Uterus (tissue), 4 donors: ENCODE results near the gene NAV2. TPM values are rescaled to one million over a fixed set of nuclear protein-coding genes. Genes with fewer than 3 reads are reported as not detected.

Experiments
- DNase-seq, 2 donors: peaks; one replicate each; pipeline ENCODE4 v3.0.0-alpha.2; 2019 to 2020
- H3K27ac ChIP-seq, 2 donors: fragments of 200-600 bp; sonication (generic); 1 replicate in 1 of 2; 2 replicates in 1 of 2; pipeline ENCODE4 v1.5.1; 2016 to 2018
- H3K27me3 ChIP-seq, 2 donors: fragments of 200-600 bp; sonication (generic); one replicate each; pipeline ENCODE4 v1.5.1; 2018 to 2019; ENCODE audit warnings: control low read depth in 1 of 2
- H3K36me3 ChIP-seq, 2 donors: fragments of 200-600 bp; sonication (generic); one replicate each; pipeline ENCODE4 v1.5.1; 2019; ENCODE audit warnings: control low read depth in 1 of 2
- H3K4me1 ChIP-seq, 2 donors: fragments of 200-600 bp; sonication (generic); one replicate each; pipeline ENCODE4 v1.5.1; 2018 to 2019; ENCODE audit warnings: control low read depth in 1 of 2
- H3K4me3 ChIP-seq, 2 donors: fragments of 200-600 bp; sonication (generic); 1 replicate in 1 of 2; 2 replicates in 1 of 2; pipeline ENCODE4 v1.5.1; 2018 to 2019; ENCODE audit warnings: mild to moderate bottlenecking in 1 of 2
- H3K9me3 ChIP-seq, 2 donors: fragments of 200-600 bp; sonication (generic); one replicate each; pipeline ENCODE4 v1.5.1; 2019; ENCODE audit warnings: control low read depth in 1 of 2
- POLR2A ChIP-seq, 2 donors: fragments of 450-650 bp; IDR thresholded peaks; one replicate each; pipeline ENCODE4 v1.6.1; 2016; ENCODE audit warnings: antibody characterized with exemption in 2 of 2, mild to moderate bottlenecking in 1 of 2, moderate library complexity in 1 of 2
- intact Hi-C: fragments of 100-400 bp; cut with DNase I; formaldehyde crosslinking; loops from one replicate; pipeline ENCODE4 v1.15.1; 2023; ENCODE audit warnings: low total_unique reads
- total RNA-seq, 4 donors: library from RNA; depleted of rRNA in 3 of 4; stranded (reverse); fragments of >200 nt in 3 of 4; gene quantifications; one replicate each; pipeline versions ENCODE4 v1.1.0 to v1.2.4, GENCODE V29; 2014 to 2023
- TF ChIP-seq, protein P1 (sequence below), 4 experiments: fragments of 200-600 bp in 2 of 4; fragments of 450-650 bp in 2 of 4; sonication (generic) in 2 of 4; IDR thresholded peaks; one replicate each; pipeline ENCODE4 v1.5.1; 2016 to 2019; ENCODE audit warnings: antibody characterized with exemption in 4 of 4, mild to moderate bottlenecking in 2 of 4, moderate library complexity in 1 of 4
- donor health status: DM: yes; HTN: yes; CAD: no.

Gene NAV2
- total RNA-seq, 4 donors from 2014 or later = 2.6 to 31.6 (median 5.7) TPM

DNA sequence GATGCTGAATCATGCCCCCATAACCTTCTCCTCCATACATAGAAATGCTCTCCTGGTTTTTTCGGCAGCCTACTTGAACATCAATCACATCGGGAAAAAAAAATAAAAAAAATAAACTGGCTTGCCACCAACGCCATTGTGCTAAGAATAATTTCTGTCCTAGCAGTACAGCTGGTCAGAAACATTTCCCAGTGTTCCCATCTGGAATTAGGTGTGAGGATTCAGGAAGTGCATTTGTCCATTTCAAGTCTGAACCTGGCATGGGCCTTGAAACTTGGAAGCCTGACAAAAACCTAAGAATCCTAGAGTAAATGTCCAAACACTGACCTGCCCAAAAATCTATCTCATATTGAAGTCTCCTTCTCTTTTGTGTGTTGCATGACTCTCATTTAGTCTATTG lies 16.6 kb upstream of the NAV2 start:
- H3K9me3 ChIP-seq = no peaks in the 10 kb centered on the region
- intact Hi-C loops = no loop called here
- no peak overlapping the region for H3K4me3 ChIP-seq
- no peak for DNase-seq
- no peaks in the 10 kb centered on the region for H3K36me3 ChIP-seq
- H3K27me3 ChIP-seq = no peaks in the 10 kb centered on the region
- H3K4me1 ChIP-seq = no peaks in the 10 kb centered on the region
- TF ChIP-seq, protein P1, sequence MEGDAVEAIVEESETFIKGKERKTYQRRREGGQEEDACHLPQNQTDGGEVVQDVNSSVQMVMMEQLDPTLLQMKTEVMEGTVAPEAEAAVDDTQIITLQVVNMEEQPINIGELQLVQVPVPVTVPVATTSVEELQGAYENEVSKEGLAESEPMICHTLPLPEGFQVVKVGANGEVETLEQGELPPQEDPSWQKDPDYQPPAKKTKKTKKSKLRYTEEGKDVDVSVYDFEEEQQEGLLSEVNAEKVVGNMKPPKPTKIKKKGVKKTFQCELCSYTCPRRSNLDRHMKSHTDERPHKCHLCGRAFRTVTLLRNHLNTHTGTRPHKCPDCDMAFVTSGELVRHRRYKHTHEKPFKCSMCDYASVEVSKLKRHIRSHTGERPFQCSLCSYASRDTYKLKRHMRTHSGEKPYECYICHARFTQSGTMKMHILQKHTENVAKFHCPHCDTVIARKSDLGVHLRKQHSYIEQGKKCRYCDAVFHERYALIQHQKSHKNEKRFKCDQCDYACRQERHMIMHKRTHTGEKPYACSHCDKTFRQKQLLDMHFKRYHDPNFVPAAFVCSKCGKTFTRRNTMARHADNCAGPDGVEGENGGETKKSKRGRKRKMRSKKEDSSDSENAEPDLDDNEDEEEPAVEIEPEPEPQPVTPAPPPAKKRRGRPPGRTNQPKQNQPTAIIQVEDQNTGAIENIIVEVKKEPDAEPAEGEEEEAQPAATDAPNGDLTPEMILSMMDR (IDR thresholded peaks at IDR 0.05) = no peak
- TF ChIP-seq POLR2A (IDR thresholded peaks at IDR 0.05) = no peak
- H3K27ac ChIP-seq = no peak overlapping the region

DNA sequence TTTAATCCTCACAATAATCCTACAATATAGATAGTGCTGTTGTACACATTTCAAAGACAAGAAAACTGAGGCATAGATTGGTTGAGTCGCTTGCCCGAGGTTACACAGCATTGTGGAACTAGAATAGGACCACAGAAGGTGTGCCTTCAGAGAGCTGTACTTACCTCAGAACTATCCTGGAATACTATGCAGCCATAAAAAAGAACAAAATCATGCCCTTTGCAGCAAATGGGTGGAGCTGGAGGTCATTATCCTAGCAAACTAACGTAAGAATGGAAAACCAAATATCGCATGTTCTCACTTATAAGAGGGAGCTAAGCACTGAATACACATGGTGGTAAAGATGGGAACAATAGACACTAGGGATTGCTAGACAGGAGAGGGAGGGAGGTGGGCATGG lies 15.7 kb upstream of the NAV2 start:
- no peak for DNase-seq
- H3K27me3 ChIP-seq = no peaks in the 10 kb centered on the region
- intact Hi-C loops = no loop called here
- H3K9me3 ChIP-seq = no peaks in the 10 kb centered on the region
- H3K27ac ChIP-seq = no peak overlapping the region
- no peak for TF ChIP-seq POLR2A (IDR thresholded peaks at IDR 0.05)
- TF ChIP-seq, protein P1 (IDR thresholded peaks at IDR 0.05) = no peak
- no peaks in the 10 kb centered on the region for H3K4me1 ChIP-seq
- no peak overlapping the region for H3K4me3 ChIP-seq
- H3K36me3 ChIP-seq = no peaks in the 10 kb centered on the region

DNA sequence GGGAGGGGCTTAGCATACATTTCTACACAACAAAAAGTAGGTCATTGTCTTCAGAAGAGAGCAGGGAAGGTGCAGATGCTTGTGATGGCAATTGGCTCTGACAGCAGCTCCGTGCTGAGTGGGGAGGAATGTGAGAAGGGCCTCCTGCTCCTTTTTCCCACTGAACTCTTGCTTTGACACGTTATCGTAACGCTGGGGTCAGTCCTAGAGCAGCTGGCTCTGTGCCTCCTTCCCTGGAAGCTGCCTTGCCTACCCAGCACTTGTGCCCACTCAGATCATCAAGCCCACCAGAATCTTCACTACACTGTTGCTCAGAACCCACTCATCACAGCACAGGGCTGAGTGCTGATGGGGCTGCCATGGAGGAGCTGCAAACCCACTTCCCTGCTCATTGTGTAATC lies 14.9 kb upstream of the NAV2 start:
- DNase-seq = no peak
- H3K4me3 ChIP-seq = no peak overlapping the region
- TF ChIP-seq POLR2A (IDR thresholded peaks at IDR 0.05) = no peak
- TF ChIP-seq, protein P1 (IDR thresholded peaks at IDR 0.05) = no peak
- intact Hi-C loops = no loop called here
- no peaks in the 10 kb centered on the region for H3K9me3 ChIP-seq
- no peaks in the 10 kb centered on the region for H3K4me1 ChIP-seq
- no peaks in the 10 kb centered on the region for H3K27me3 ChIP-seq
- no peaks in the 10 kb centered on the region for H3K36me3 ChIP-seq
- no peak overlapping the region for H3K27ac ChIP-seq

DNA sequence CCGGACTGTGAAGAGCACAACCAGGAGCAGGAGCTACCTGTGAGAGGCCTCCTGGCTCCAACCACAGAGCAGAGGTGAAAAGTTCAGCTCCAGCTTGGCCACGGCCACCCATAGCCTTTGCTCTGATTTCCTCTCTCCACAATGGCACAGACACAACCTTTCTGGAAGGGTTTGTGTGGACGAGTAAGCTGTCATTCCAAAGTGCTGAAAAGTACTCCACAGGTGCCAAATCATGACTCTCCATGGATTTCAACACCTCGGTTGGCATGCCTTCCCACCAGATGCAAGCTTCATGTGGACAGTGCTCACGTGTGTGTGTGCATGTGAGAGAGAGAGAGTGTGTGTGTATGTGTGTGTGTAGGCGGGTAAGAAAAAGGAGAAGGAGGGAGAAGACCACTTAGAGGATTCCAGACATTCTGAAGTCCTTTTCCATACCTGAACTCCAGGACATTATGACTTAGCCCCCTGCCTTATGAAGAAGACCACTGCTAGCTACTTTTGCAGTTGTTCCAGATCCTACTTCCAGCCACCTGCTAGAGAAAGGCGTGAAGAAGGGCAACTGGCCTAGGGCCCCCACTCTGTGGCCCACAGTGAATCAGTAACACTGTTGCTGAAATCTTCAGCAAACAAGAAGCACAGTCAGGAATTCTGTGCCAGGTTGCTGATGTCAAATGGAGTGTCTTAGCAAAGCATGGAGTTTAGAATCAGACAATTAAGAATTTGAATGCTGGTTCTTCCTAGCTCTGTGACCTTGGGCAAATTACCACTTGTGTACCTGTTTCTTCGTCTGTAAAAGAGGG lies 13.9 kb upstream of the NAV2 start:
- no peak overlapping the region for H3K4me3 ChIP-seq
- intact Hi-C loops = no loop called here
- no peak overlapping the region for H3K27ac ChIP-seq
- no peaks in the 10 kb centered on the region for H3K4me1 ChIP-seq
- H3K36me3 ChIP-seq = no peaks in the 10 kb centered on the region
- TF ChIP-seq POLR2A (IDR thresholded peaks at IDR 0.05) = no peak
- TF ChIP-seq, protein P1 (IDR thresholded peaks at IDR 0.05) = no peak
- no peak for DNase-seq
- no peaks in the 10 kb centered on the region for H3K27me3 ChIP-seq
- H3K9me3 ChIP-seq = no peaks in the 10 kb centered on the region

DNA sequence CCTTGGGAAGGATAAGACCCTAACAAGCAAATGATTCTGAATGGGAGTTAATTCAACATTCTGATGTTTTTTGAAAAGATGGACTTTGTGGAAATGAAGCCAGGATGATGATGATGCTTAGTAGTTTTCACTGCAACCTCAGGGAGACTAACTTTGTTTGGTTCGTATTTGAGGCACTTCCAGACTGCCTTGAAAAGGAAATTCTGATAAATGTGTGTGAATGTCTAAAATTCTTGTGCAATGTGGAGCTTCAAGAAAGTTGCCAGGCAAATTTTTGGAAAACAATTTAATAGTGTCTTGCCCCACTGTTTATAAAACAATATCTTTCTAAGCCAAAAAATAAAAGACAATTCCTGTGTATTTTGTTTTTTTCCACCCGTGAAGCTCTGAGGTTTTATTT lies 11.2 kb upstream of the NAV2 start:
- H3K27me3 ChIP-seq = no peaks in the 10 kb centered on the region
- TF ChIP-seq, protein P1 (IDR thresholded peaks at IDR 0.05) = no peak
- no peak for TF ChIP-seq POLR2A (IDR thresholded peaks at IDR 0.05)
- no peaks in the 10 kb centered on the region for H3K36me3 ChIP-seq
- intact Hi-C loops = no loop called here
- H3K9me3 ChIP-seq = no peaks in the 10 kb centered on the region
- peak overlapping the region in 1 of 2 donors; percentile 24 for H3K27ac ChIP-seq
- no peak overlapping the region for H3K4me3 ChIP-seq
- DNase-seq = no peak
- H3K4me1 ChIP-seq = no peaks in the 10 kb centered on the region
